ENCODE data around the gene MARCKSL1. TPM values are rescaled to one million over a fixed set of nuclear protein-coding genes. Genes with fewer than 3 reads are reported as not detected.
A peak's percentile ranks its signal among the peaks of the same experiment; 100 is the strongest.

Gene MARCKSL1
- total and polyA plus RNA-seq, 2 of the 13 experiments (the other 11 are each of a cell fraction or from before 2014, with no cell fraction given): 81.9 to 155 TPM

- no peak for TF ChIP-seq WIZ (CRISPR knock-in tag; IDR thresholded peaks at IDR 0.05)
- no peak; the same call in 1 of the 2 replicates for TF ChIP-seq MIER3 (CRISPR knock-in tag; IDR thresholded peaks at IDR 0.05; ENCODE audit: borderline replicate concordance)
- TF ChIP-seq ZNF780A (CRISPR knock-in tag; IDR thresholded peaks at IDR 0.05): no peak
- TF ChIP-seq ZNF350 (CRISPR knock-in tag; IDR thresholded peaks at IDR 0.05; ENCODE audit: borderline replicate concordance, low read depth): peak; percentile 18; the same call in 1 of the 2 replicates
- TF ChIP-seq NFYB (CRISPR knock-in tag; IDR thresholded peaks at IDR 0.05): no peak
- no peak; the same call in 1 of the 2 replicates for TF ChIP-seq DDIT3 (CRISPR knock-in tag; IDR thresholded peaks at IDR 0.05)
- no peak for TF ChIP-seq CEBPZ (IDR thresholded peaks at IDR 0.05; ENCODE audit: low read length)
- no peak for TF ChIP-seq GPN1 (CRISPR knock-in tag; IDR thresholded peaks at IDR 0.05; ENCODE audit: borderline replicate concordance)
- TF ChIP-seq HIC2 (CRISPR knock-in tag; IDR thresholded peaks at IDR 0.05; ENCODE audit: low read depth): no peak
- TF ChIP-seq NFRKB (IDR thresholded peaks at IDR 0.05): no peak
- 0 out of 2 replicates have a peak, but pooled peaks have one; percentile 15 for TF ChIP-seq BORCS8-MEF2B (CRISPR knock-in tag; IDR thresholded peaks at IDR 0.05)
- no peak for TF ChIP-seq JUNB (CRISPR knock-in tag; IDR thresholded peaks at IDR 0.05; ENCODE audit: borderline replicate concordance)
- TF ChIP-seq ATF7 (IDR thresholded peaks at IDR 0.05): no peak
- TF ChIP-seq ATF7 (CRISPR knock-in tag; IDR thresholded peaks at IDR 0.05): no peak
- TF ChIP-seq SRSF1 (optimal IDR thresholded peaks at IDR 0.05; ENCODE audit: low read depth, low read length): peak; percentile 58
- no peak for TF ChIP-seq SIX4 (CRISPR knock-in tag; IDR thresholded peaks at IDR 0.05)
- TF ChIP-seq ZSCAN12 (CRISPR knock-in tag; IDR thresholded peaks at IDR 0.05): no peak
- TF ChIP-seq POLR2G (IDR thresholded peaks at IDR 0.05; ENCODE audit: low read depth, low read length): peak; percentile 80
- TF ChIP-seq JUND (CRISPR knock-in tag; IDR thresholded peaks at IDR 0.05): 0 out of 2 replicates have a peak, but pooled peaks have one; percentile 11
- TF ChIP-seq ZNF788 (CRISPR knock-in tag; IDR thresholded peaks at IDR 0.05; ENCODE audit: borderline replicate concordance): no peak; the same call in 1 of the 2 replicates
- no peak for TF ChIP-seq EZH2 (conservative IDR thresholded peaks at IDR 0.05; ENCODE audit: low read depth, low read length)
- TF ChIP-seq HHEX (CRISPR knock-in tag; IDR thresholded peaks at IDR 0.05): no peak
- no peak for TF ChIP-seq PBX3 (CRISPR knock-in tag; IDR thresholded peaks at IDR 0.05; ENCODE audit: borderline replicate concordance)
- no peak for TF ChIP-seq SP1 (IDR thresholded peaks at IDR 0.05)
- no peak for TF ChIP-seq SP1 (CRISPR knock-in tag; IDR thresholded peaks at IDR 0.05)
- TF ChIP-seq PLRG1 (conservative IDR thresholded peaks at IDR 0.05): no peak
Observed at GRCh38 chr1:32351399-32352238, 15.6 kb upstream of the MARCKSL1 start (continued).

Measured in HepG2 (cell line).